Measurements from ENCODE around the gene TMEM131L.
"Not testable (repeated sequence)": the region's sequence is repeated elsewhere in the genome, so short reads cannot be mapped to it uniquely, and the experiment has no call there.

TMEM131L gene, protein sequence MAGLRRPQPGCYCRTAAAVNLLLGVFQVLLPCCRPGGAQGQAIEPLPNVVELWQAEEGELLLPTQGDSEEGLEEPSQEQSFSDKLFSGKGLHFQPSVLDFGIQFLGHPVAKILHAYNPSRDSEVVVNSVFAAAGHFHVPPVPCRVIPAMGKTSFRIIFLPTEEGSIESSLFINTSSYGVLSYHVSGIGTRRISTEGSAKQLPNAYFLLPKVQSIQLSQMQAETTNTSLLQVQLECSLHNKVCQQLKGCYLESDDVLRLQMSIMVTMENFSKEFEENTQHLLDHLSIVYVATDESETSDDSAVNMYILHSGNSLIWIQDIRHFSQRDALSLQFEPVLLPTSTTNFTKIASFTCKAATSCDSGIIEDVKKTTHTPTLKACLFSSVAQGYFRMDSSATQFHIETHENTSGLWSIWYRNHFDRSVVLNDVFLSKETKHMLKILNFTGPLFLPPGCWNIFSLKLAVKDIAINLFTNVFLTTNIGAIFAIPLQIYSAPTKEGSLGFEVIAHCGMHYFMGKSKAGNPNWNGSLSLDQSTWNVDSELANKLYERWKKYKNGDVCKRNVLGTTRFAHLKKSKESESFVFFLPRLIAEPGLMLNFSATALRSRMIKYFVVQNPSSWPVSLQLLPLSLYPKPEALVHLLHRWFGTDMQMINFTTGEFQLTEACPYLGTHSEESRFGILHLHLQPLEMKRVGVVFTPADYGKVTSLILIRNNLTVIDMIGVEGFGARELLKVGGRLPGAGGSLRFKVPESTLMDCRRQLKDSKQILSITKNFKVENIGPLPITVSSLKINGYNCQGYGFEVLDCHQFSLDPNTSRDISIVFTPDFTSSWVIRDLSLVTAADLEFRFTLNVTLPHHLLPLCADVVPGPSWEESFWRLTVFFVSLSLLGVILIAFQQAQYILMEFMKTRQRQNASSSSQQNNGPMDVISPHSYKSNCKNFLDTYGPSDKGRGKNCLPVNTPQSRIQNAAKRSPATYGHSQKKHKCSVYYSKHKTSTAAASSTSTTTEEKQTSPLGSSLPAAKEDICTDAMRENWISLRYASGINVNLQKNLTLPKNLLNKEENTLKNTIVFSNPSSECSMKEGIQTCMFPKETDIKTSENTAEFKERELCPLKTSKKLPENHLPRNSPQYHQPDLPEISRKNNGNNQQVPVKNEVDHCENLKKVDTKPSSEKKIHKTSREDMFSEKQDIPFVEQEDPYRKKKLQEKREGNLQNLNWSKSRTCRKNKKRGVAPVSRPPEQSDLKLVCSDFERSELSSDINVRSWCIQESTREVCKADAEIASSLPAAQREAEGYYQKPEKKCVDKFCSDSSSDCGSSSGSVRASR (N-terminal part only)
- 70.1 to 117 (median 93.7) reads per million in 4 experiments for total RNA-seq

DNA sequence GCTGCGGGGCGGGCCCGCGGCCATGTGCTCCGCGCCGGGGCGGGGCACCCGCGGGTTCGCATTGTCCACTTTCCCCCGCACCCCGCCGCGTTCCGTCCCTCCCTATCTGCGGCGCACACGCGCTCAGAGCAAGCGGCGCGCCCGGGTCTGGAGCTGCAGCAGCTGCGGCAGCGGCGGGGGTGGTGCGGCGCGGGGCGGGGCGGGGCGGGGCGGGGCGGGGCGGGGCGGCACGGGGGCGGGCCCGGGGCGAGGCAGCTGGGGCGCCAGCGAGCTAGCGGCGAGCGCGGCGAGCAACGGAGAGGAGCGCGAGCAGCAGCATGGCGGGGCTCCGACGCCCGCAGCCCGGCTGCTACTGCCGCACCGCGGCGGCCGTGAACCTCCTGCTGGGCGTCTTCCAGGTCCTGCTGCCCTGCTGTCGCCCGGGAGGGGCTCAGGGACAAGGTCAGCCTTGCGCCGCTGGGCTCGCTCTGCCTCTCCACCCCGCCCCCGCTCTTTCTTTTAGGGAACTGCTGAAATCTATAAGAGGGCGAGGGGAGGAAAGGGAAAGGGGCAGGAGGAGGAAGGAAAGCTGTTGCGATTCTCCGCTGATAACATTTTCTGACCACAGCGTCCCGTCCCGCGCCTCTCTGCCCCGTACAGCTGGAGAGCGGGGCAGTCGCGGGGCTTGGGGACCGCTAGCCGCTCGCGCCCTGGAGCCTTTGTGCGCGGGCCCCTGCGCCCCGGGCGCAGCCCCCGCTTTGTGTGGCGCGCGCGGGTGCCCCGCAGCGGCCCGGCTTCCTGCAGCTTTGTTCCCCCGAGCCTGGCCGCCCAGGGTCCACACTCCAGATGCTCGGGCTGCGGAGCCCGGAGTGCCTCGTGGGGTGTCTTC lies at the start of gene TMEM131L:
Gene TMEM131L (plus strand): TSS at position 280 of the 868 bp plus-strand sequence. CDS start 38 bp downstream, at position 318.
- peak; percentile 52 for DNase-seq

DNA sequence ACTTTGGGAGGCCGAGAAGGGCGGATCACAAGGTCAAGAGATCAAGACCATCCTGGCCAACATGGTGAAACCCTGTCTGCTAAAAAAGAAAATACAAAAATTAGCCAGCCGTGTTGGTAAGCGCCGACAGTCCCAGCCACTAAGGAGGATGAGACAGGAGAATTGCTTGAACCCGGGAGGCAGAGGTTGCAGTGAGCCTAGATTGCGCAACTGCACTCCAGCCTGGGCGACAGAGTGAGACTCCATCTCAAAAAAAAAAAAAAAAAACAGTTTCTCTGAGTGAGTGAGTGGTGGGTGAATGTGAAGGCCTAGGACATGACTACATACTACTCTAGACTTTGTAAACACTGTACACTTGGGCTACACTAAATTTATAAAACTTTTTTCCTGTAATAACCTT lies 49.7 kb upstream of the TMEM131L start:
- not testable (repeated sequence) for DNase-seq

DNA sequence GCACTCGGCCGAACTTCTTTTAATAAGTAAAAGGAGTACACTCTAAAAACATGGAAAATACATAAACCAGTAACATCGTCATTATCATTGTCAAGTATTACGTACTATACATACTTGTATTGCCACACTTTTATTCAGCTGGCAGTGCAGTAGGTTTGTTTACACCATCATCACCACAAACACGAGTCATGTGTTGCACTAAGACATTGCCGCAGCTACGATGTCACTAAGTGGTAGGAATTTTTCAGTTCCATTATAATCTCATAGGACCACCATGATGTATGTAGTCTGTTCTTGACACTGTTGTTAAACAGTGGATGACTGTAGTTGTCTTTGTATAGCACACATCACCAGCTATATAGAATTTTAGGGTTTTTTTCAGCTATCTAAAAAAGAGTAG lies 48.0 kb upstream of the TMEM131L start:
- DNase-seq, result no peak

DNA sequence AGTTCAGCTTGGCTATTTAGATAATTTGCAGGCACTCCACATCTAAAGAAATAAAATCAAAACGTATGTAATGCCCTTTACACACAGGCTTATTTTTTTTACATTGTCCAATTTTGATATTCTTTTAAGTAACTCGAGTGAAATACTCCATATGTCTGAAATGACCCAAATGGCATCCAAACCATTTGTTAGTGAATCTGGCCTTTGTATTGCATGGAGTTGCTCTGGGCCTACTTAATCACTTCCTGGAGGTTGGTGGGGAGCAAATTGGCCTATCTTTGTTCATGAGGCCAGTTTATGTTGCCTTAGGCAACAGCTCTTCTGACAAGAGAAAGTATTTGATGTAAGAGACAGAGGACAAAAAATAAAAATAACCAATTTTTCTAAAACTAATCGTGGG lies 47.6 kb upstream of the TMEM131L start:
- no peak for DNase-seq

DNA sequence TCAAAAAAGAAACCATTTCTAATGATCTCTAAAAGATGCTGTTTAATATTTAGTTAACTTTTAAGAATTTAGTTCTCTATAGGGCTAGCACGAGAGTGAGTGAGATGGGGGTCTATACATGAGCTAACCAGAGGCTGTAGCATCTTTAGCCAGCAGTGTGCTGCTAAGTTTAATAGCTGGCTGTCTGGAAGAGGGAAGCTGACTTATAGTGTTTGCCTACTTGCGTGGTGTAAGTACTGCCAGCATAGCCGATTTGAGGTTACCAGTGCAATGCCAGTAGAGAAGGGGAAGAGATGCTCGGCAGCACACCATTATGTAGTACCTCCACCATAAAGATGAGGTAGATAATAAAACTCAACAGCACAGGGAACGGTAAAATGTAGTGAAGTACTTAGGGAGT lies 47.1 kb upstream of the TMEM131L start:
- DNase-seq, result no peak

DNA sequence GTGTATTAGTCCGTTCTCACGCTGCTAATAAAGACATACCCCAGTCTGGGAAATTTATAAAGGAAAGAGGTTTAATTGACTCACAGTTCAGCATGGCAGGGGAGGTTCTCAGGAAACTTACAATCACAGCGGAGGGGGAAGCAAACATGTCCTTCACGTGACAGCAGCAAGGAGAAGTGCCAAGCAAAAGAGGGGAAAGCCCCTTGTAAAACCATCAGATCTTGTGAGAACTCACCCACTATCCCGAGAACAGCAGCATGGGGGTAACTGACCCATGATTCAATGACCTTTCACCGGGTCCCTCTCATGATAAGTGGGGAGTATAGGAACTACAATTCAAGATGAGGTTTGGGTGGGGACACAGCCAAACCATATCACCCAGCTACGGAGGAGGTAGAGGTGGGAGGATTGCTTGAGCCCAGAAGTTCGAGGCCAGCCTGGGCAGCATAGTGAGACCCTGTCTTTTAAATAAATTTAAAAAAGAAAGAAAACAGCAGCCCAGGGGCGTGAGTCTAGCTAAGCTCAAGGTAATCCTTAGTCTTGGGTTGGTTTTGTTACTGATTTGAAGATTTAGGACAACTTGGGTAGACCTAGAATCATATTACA lies 46.4 kb upstream of the TMEM131L start:
- DNase-seq, result no peak

DNA sequence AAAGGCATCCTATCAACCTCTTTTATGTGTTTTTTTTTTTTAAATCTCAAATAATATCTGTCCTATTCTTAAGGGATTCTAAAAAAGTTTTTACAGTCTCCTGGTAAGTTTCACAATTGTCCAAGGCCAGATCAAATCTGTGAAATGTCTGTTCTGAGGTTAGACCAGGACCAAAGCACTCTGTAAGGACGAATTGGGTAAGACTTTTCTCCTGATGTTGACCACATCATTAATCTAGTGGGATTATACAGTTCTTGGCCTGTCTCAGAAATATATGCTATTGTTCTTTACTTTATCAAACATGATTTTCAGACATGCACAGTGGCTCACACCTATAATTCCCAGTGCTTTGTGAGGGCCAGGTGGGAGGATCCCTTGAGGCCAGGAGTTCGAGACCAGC lies 45.8 kb upstream of the TMEM131L start:
- DNase-seq, result no peak

DNA sequence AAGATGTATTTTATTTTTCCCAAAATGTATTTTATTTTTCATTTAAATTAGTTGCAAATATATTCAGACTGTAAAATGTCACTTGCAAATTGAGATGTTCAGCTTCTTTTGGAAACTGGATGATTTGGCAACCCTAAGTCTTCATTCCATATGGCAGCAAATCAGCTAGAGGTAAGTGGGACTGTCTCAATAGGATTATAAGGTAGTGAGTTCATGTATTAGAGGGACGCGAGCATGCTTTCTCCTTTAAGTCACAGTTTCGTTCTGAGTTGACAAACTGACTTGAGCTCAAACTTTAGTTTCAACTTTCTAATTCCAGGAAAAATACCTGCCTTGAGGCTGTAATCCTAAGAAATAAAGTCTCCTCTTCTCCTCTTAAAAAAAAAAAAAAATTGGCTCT lies 44.2 kb upstream of the TMEM131L start:
- no peak for DNase-seq

DNA sequence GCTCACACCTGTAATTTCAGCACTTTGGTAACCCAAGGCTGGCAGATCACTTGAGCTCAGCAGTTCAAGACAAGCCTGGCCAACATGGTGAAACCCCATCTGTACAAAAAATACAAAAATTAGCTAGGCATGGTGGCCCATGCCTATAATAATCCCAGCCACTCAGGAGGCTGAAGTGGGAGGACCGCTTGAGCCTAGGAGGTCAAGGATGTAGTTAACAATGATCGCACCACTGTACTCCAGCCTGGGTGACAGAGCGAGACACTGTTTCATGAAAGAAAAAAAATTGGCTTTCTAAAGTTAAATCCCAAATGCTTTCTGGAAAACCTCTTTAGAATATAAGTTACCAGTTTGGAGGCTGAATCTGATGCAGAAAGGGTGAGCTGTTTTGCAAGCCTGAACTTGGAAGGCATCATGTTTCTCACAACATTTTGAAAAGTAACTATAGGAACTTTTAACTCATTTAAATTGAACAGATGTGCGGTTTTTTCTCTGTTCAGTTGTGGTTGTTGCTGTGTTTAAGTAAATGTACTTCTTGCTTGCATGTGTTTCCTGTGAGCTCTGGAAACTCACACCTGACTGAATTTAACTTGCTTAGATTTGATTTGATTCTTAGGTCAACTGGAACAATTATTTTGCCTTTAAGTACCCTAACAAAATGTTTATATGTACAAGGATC lies 39.8 kb upstream of the TMEM131L start:
- DNase-seq, result no peak

DNA sequence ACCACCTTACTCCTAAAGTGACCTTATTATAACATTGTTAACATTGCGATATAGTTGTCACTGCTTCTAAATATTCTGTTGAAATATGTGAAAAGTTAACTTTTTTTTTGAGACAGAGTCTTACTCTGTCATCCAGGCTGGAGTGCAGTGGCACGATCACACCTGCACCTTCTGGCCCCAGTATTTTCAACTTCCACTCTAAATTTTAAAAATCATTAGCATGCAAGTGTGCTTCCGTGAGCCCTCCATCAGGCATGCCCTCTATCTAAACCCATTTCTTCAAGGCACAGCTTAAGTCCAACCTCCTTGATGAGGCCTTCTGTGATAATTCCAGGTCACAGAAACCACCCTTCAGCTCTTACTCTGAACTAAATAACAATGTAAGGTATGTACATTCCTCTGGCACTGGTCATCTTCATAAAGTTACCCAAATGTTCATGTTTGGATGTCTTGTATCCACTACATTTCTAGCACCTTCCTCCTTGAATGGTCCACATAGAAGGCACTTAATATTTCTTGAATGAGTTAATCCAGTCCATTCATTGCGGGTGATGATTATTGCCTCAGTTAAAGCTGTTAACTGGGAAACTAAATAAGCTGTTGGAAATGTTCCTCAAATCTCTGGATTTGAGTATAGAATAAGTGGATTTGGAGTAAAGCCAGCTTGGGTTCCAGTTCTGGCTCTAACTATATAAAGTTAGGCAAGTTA lies 38.6 kb upstream of the TMEM131L start:
- DNase-seq, result no peak

DNA sequence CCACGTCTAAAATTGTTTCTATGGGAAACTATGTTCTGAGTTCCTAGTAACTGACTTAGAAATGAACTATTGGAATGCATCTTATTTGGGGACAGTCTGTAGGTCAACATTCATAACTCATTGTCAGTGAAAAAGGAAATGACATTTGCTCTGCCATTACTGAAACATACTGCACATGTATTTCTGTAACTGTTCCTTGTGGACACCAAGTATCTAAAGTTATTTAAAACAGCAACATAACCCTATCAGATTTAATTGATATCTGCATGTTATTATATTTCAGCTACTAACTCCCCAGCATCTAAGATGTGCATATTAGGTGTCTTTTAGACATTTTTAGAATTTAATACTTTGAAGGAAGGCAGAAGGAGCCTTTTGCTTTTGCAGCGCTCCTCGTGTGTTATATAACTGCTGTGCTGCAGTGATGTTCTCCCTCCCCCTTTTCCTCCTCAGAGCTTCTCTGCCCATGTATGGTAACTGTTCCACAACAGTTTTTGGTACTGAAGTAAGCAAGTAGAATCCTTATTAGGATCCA lies 37.2 kb upstream of the TMEM131L start:
- no peak for DNase-seq

DNA sequence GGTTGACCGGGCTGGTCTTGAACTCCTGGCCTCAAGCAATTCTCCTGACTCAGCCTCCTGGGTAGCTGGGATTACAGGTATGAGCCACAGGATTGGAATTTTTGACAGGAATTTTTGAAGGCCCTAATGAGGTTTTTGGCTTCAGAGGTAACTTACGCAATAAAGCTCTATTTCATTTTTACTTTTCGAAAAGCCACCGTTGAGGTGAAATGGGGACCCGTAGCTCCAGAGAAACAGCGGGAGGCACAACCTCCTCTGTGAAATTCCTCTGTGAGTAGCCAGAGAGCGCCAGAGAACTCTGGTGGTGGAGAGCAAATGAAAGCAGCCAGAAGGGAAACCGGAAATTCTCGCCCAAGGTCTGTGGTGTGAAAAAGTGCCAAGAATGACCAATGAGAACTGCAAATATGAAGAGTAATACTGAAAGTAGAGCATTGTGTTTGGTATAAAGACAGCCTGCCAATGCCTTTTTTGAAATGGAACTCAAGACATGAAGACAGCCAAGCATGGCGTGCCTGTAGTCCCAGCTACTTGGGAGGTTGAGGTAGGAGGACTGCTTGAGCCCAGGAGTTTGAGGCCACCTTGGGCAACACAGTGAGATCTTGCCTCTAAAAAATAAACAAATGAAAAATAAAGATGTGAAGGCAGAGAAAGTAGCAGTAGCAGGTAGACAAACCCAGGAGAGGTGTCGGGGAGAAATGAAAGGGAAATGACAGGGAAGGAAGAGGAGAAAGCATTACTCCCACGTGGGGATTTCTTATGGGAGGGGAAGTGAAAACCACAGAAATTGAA lies 33.0 kb upstream of the TMEM131L start:
- DNase-seq, result peak; percentile 3

DNA sequence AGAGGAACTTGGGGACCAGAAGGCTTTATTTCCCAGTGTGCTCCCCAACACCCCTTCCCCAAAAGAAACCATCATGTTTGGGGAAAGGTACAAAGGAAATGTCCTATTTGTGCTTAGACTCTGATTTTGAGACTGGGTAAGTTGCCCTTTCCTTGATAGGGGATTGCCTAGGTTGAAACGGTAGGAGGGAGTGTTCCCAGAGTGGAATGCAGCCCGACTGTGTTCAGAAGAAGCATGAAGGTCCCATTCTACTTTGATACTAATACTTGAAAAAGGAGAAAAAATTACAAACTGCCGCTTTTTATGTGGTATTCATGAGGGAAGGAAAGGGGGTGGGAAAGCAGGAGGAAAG lies 32.4 kb upstream of the TMEM131L start:
- no peak for DNase-seq

DNA sequence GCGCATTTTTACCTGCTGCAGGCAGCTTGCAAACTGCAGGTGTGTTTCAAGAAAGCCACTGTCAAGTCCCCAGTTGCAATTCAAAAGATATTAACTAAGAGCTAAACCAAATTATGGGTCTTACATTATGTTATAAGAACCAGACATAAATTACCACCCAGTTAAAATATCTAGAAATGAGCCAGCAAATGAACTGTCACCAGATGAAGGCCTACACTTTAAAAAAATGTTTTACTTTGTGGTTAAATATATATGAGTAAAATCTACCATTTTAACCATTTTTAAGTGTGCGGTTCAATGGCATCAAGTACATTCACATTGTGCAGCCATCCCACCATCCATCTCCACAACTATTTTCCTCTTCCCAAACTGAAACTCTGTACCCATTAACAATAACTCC lies 32.0 kb upstream of the TMEM131L start:
- DNase-seq, result no peak

DNA sequence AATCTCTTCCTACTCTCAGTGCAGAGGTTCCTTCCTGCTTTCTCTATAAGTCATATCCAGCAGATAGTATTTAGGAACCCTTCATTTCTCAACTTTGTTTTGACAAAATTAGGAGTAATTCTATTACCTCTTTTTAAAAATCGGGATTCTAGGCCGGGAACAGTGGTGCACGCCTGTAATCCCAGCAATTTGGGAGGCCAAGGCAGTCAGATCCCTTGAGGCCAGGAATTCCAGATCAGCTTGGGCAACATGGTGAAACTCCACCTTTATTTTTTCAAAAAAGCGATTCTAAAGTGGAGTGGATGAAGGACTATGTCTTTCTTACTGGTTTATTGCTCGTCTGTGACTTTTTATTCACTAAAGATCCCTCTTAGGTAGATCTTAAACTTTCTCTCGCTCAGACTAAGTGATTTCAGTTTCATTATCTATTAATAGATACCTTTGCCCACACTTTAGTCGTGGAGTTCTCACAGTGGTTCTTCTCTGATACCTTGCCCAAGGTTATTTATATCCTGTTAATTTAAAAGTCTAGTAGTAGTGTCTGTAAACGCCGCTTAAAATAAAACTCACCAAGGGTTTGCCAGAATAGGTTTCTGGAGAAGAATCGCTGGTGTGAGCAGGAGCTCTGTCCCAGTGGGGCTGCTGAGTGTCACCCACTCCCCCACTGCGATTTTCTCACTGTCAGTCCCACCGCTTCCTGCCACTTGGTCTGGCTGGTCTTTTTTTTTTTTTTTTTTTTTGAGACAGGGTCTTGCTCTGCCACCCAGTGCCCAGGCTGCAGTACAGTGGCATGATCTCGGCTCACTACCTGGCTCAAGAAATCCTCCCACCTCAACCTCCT lies 27.0 kb upstream of the TMEM131L start:
- no peak for DNase-seq

DNA sequence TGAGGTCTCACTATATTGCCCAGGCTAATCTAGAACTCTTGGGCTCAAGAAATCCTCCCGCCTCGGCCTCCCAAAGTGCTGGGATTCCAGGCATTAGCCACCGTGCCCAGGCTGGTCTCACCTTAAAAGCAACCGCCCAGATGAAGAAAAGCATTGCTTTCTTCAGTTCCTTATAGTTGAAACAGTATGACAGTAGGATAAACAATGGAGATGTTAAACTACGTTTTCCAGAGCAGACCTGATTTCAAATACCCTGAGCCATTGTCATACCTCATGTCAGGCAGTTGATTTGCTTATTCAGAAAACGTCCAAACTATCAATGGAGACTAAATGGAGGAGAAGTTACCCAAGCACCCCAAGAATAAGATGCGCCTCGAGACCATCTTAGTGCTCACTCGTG lies 26.3 kb upstream of the TMEM131L start:
- no peak for DNase-seq

DNA sequence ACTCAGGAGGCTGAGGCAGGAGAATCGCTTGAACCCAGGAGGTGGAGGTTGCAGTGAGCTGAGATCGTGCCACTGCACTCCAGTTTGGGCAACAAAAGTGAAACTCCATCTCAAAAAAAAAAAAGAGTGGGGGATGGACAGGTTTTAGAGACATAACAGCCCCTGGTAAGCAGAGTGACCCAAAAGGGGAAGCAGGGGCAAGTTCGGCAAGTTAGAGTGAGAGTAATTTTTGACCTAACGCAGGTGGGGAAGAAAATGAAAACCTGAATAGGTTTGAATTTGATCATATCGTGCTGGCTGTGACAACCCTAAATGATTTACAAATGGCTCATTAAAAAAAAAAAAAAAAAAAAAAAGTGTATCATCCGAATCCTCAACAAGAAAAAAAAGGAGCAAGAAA lies 25.7 kb upstream of the TMEM131L start:
- DNase-seq, result no peak
